Peyer's patch (tissue), 4 donors: ENCODE data around the gene TIMD4. TPM values are rescaled to one million over a fixed set of nuclear protein-coding genes. Genes with fewer than 3 reads are reported as not detected.

Experiments
- DNase-seq, 3 donors: peaks; one replicate each; pipeline ENCODE4 v3.0.0-alpha.2; 2017 to 2019
- H3K27ac ChIP-seq, 4 donors: fragments of 200-600 bp; sonication (generic); one replicate each; pipeline ENCODE4 v1.5.1; 2016 to 2019
- H3K27me3 ChIP-seq, 2 donors: fragments of 200-600 bp; sonication (generic); one replicate each; pipeline ENCODE4 v1.5.1; 2019
- H3K36me3 ChIP-seq, 3 donors: fragments of 200-600 bp; sonication (generic); one replicate each; pipeline ENCODE4 v1.5.1; 2016 to 2019
- H3K4me1 ChIP-seq, 4 donors: fragments of 200-600 bp; sonication (generic); one replicate each; pipeline ENCODE4 v1.5.1; 2016 to 2019
- H3K4me3 ChIP-seq, 4 donors: fragments of 200-600 bp; sonication (generic); 1 replicate in 3 of 4; 2 replicates in 1 of 4; pipeline ENCODE4 v1.5.1; 2016 to 2019; ENCODE audit warnings: mild to moderate bottlenecking in 1 of 4
- H3K9me3 ChIP-seq, 4 donors: fragments of 200-600 bp; sonication (generic); one replicate each; pipeline ENCODE4 v1.5.1; 2016 to 2019; ENCODE audit warnings: mild to moderate bottlenecking in 1 of 4
- POLR2A ChIP-seq, 2 donors: fragments of 450-650 bp; IDR thresholded peaks; one replicate each; pipeline ENCODE4 v1.5.1; 2017; ENCODE audit warnings: antibody characterized with exemption in 2 of 2, mild to moderate bottlenecking in 2 of 2, moderate library complexity in 2 of 2
- total RNA-seq, 4 donors: library from RNA; depleted of rRNA; stranded (reverse); fragments of >200 nt; gene quantifications; one replicate each; pipeline ENCODE4 v1.1.0, GENCODE V29; 2016
- TF ChIP-seq, protein P1 (sequence below), 6 experiments: fragments of 450-650 bp in 4 of 6; fragments of 200-600 bp in 2 of 6; sonication (generic) in 1 of 6; IDR thresholded peaks; one replicate each; pipeline ENCODE4 v1.5.1; 2017 to 2019; ENCODE audit warnings: antibody characterized with exemption in 6 of 6, mild to moderate bottlenecking in 3 of 6, moderate library complexity in 1 of 6

The TIMD4 gene
- total RNA-seq = 1 to 10 TPM in 1 of 4 donors, not detected in 3; 2.5 TPM

DNA sequence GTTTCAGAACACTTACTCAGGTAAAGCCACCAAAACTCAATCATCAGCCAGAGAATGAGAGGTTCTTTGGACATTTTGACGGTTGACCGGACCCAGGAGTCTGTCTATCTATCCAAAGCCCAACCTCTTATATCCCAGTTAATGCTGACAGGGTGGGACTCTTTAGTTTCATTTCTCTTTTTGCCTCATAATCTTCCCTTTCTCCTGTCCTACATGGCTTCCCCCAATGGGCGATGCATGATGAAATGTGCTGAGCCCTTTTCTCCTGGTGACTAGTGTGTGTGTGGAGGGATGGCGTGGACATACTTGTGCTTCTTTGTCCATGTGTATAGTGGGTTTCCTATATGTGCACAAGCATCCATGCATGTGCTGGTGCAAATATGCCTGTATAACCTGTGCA, at the start of gene TIMD4:
Gene TIMD4 (minus strand): TSS at position 102 of the 400 bp plus-strand sequence. CDS start 28 bp downstream, at position 74.
- no peaks in the 10 kb centered on the region for H3K27me3 ChIP-seq
- TF ChIP-seq, protein P1, sequence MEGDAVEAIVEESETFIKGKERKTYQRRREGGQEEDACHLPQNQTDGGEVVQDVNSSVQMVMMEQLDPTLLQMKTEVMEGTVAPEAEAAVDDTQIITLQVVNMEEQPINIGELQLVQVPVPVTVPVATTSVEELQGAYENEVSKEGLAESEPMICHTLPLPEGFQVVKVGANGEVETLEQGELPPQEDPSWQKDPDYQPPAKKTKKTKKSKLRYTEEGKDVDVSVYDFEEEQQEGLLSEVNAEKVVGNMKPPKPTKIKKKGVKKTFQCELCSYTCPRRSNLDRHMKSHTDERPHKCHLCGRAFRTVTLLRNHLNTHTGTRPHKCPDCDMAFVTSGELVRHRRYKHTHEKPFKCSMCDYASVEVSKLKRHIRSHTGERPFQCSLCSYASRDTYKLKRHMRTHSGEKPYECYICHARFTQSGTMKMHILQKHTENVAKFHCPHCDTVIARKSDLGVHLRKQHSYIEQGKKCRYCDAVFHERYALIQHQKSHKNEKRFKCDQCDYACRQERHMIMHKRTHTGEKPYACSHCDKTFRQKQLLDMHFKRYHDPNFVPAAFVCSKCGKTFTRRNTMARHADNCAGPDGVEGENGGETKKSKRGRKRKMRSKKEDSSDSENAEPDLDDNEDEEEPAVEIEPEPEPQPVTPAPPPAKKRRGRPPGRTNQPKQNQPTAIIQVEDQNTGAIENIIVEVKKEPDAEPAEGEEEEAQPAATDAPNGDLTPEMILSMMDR (IDR thresholded peaks at IDR 0.05) = no peak
- no peak for TF ChIP-seq POLR2A (IDR thresholded peaks at IDR 0.05)

DNA sequence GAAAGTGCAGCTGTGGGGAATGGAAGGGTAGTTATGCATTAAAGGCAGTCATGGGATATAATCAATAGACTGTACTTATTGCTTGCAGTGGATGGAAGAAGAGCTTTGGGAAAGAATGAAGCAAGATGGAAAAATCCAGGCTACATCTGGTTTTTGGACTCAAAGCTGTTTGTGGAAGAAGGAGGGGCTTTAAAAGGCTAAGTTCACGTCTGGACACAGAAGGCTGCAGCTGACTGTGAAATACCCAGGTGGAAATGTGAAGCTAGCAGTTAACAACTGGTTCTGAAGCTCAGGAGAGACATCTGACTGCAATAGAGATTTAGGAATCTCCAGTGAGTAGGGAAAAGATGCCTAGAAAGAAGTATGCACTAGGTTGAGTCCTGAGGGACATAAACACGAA, 43.2 kb upstream of the TIMD4 start:
- DNase-seq = no peak
- Histone ChIP-seq H3K27ac (no peak overlapping the region), H3K9me3 (no peaks in the 10 kb centered on the region), H3K4me1 (no peaks in the 10 kb centered on the region), H3K4me3 (no peak overlapping the region), H3K36me3 (no peaks in the 10 kb centered on the region), H3K27me3 (no peaks in the 10 kb centered on the region)
- TF ChIP-seq, protein P1 (IDR thresholded peaks at IDR 0.05) = no peak
- TF ChIP-seq POLR2A (IDR thresholded peaks at IDR 0.05) = no peak

More for the DNA sequence above, at the start of gene TIMD4:
- Histone ChIP-seq H3K4me1 (no peaks in the 10 kb centered on the region), H3K4me3 (no peak within 1 kb of the TSS), H3K9me3 (no peaks in the 10 kb centered on the region), H3K36me3 (no peaks in the 10 kb centered on the region), H3K27ac (no peak within 1 kb of the TSS)
- DNase-seq = no peak

DNA sequence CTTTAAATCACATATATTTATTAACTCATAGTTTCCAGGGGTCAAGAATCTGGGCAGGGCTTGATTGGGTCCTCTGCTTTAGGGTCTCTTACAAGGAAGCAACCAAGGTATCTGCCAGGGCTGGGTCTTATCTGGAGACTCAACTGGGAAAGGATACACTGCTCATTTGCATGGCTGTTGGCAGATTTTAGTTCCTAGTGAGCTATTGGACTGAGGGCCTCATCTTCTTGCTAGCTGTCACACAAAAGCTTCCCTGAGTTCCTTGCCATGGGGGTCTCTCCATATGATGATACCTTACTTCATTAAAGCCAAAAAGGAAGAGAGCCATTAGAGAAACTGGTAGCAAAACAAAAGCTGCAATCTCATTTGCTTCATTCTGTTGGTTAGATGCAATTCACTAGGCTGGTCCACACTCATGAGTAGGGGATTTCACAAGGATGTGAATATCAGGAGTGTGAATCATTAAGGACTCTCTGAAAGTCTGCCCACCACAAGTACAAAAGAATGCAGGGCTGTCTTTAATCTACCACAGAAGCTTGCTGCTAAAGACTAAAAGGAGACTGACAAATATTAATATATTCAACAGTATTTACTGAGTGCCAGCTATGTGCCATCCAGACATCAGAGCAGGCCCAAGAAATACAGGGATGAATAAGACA, 42.0 kb upstream of the TIMD4 start:
- no peaks in the 10 kb centered on the region for H3K27me3 ChIP-seq
- no peaks in the 10 kb centered on the region for H3K9me3 ChIP-seq
- H3K4me1 ChIP-seq = no peaks in the 10 kb centered on the region
- H3K27ac ChIP-seq = no peak overlapping the region
- H3K4me3 ChIP-seq = no peak overlapping the region
- TF ChIP-seq, protein P1 (IDR thresholded peaks at IDR 0.05) = no peak
- TF ChIP-seq POLR2A (IDR thresholded peaks at IDR 0.05) = no peak
- no peaks in the 10 kb centered on the region for H3K36me3 ChIP-seq
- DNase-seq = no peak

DNA sequence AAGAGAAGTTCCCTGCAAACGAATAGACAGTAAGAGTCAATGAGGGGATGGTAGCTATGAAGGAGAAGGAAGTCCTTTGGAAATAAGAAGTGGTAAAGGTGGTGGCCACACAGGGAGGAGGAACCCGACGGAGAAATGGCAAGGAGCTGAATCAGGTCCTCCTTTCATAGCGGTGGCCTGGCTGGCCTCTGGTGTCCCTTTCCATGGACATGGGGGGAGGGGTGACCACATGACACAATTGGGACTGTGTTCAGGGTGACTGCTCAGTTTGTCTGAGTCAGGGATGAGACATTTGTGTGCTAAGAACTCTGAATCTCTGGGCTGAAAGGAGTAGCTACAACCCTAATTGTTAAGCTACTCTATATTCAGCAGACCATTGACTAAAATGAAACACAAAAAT, 28.7 kb upstream of the TIMD4 start:
- no peaks in the 10 kb centered on the region for H3K4me1 ChIP-seq
- TF ChIP-seq, protein P1 (IDR thresholded peaks at IDR 0.05) = no peak
- TF ChIP-seq POLR2A (IDR thresholded peaks at IDR 0.05) = no peak
- no peaks in the 10 kb centered on the region for H3K27me3 ChIP-seq
- H3K9me3 ChIP-seq = no peaks in the 10 kb centered on the region
- no peak overlapping the region for H3K27ac ChIP-seq
- no peak for DNase-seq
- no peaks in the 10 kb centered on the region for H3K36me3 ChIP-seq
- no peak overlapping the region for H3K4me3 ChIP-seq

DNA sequence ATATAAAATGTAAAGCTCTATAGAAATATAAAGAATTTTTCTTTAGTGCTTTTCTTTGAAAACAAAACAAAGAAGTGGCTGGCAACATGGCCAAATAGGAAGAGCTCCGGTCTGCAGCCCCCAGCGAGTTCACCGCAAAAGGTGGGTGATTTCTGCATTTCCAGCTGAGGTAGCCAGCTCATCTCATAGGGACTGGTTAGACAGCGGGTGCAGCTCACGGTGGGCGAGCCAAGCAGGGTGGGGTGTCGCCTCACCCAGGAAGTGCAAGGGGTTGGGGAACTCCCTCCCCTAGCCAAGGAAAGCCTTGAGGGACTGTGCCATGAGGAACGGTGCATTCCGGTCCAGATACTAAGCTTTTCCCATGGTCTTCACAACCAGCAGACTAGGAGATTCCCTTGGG, 21.0 kb upstream of the TIMD4 start:
- Histone ChIP-seq H3K9me3 (no peaks in the 10 kb centered on the region), H3K4me3 (no peak overlapping the region), H3K36me3 (no peaks in the 10 kb centered on the region), H3K27ac (no peak overlapping the region), H3K27me3 (no peaks in the 10 kb centered on the region), H3K4me1 (no peaks in the 10 kb centered on the region)
- no peak for DNase-seq
- TF ChIP-seq, protein P1 (IDR thresholded peaks at IDR 0.05) = no peak
- no peak for TF ChIP-seq POLR2A (IDR thresholded peaks at IDR 0.05)
